ENCODE data around the gene ADAM8. TPM values are rescaled to one million over a fixed set of nuclear protein-coding genes. Genes with fewer than 3 reads are reported as not detected.

ADAM8 gene
- polyA plus RNA-seq, 1 donor from 2014 or later = 6.4 TPM

DNA sequence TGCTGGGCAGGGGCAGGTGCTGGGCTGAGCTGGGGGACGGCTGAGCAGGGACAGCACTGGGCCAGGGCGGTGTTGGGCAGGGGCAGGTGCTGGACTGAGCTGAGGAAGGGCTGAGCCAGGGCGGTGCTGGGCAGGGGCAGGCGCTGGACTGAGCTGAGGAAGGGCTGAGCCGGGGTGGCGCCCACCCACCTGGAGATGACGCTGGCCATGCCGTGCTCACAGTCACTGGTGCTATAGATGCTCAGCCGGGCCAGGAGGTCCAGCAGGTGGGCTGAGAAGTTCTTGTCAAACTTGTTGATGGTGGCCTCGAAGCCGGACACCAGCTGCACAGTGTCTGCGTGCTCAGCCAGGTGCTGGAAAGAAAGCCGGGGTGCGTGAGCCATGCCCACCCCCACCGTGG is 4.4 kb upstream of the ADAM8 start:
- Histone ChIP-seq H3K9me3 (ENCODE audit: low read length) (no peaks in the 10 kb centered on the region), H3K79me2 (replicated peaks; ENCODE audit: insufficient read depth, low read length) (no peaks in the 10 kb centered on the region), H3K36me3 (ENCODE audit: insufficient read depth, low read length) (no peaks in the 10 kb centered on the region), H3K4me3 (ENCODE audit: low read length) (no peak overlapping the region), H3K27me3 (ENCODE audit: insufficient read depth, low read depth, low read length) (peaks cover 8% of the 10 kb centered on the region), H3K9me2 (ENCODE audit: insufficient read depth, low read length) (no peaks in the 10 kb centered on the region), H2AFZ (ENCODE audit: low read depth, low read length) (no peak overlapping the region), H3K27ac (ENCODE audit: low read length) (no peak overlapping the region), H4K20me1 (ENCODE audit: insufficient read depth) (no peaks in the 10 kb centered on the region), H3K4me2 (ENCODE audit: low read length) (no peak overlapping the region), H3F3A (ENCODE audit: insufficient read depth, low read length, poor library complexity, severe bottlenecking) (no peaks in the 10 kb centered on the region), H3K9ac (ENCODE audit: low read length) (no peak overlapping the region)
- TF ChIP-seq, protein P1, sequence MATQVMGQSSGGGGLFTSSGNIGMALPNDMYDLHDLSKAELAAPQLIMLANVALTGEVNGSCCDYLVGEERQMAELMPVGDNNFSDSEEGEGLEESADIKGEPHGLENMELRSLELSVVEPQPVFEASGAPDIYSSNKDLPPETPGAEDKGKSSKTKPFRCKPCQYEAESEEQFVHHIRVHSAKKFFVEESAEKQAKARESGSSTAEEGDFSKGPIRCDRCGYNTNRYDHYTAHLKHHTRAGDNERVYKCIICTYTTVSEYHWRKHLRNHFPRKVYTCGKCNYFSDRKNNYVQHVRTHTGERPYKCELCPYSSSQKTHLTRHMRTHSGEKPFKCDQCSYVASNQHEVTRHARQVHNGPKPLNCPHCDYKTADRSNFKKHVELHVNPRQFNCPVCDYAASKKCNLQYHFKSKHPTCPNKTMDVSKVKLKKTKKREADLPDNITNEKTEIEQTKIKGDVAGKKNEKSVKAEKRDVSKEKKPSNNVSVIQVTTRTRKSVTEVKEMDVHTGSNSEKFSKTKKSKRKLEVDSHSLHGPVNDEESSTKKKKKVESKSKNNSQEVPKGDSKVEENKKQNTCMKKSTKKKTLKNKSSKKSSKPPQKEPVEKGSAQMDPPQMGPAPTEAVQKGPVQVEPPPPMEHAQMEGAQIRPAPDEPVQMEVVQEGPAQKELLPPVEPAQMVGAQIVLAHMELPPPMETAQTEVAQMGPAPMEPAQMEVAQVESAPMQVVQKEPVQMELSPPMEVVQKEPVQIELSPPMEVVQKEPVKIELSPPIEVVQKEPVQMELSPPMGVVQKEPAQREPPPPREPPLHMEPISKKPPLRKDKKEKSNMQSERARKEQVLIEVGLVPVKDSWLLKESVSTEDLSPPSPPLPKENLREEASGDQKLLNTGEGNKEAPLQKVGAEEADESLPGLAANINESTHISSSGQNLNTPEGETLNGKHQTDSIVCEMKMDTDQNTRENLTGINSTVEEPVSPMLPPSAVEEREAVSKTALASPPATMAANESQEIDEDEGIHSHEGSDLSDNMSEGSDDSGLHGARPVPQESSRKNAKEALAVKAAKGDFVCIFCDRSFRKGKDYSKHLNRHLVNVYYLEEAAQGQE (IDR thresholded peaks at IDR 0.05; ENCODE audit: borderline replicate concordance) = no peak

DNA sequence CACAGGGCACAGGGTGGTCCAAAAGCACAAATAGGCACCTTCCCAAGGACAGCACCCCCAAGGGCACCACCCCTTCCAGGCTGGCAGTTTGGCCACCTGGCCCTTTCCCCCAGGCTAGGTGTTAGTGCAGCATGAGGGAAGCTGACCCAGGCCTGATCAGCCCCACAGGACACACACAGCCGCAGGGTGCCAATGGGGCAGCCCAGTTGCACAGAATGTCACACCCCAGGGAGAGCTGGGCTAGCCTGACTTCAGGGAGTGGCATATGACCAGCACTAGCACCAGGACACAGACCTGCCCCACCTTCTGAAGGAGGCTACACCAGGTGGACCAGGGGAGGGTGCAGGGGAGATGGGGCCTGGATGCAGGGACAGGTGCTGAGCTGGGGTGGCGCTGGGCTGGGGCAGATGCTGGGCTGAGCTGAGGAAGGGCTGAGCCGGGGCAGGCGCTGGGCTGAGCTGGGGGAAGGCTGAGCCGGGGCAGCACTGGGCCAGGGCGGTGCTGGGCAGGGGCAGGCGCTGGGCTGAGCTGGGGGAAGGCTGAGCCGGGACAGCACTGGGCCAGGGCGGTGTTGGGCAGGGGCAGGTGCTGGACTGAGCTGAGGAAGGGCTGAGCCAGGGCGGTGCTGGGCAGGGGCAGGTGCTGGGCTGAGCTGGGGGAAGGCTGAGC is 3.9 kb upstream of the ADAM8 start:
- H3K27me3 ChIP-seq (ENCODE audit: insufficient read depth, low read depth, low read length) = peaks cover 10% of the 10 kb centered on the region
- H3K79me2 ChIP-seq (replicated peaks; ENCODE audit: insufficient read depth, low read length) = no peaks in the 10 kb centered on the region
- no peak overlapping the region for H3K4me2 ChIP-seq (ENCODE audit: low read length)
- H3K36me3 ChIP-seq (ENCODE audit: insufficient read depth, low read length) = no peaks in the 10 kb centered on the region
- H4K20me1 ChIP-seq (ENCODE audit: insufficient read depth) = no peaks in the 10 kb centered on the region
- no peaks in the 10 kb centered on the region for H3K9me2 ChIP-seq (ENCODE audit: insufficient read depth, low read length)
- no peak overlapping the region for H2AFZ ChIP-seq (ENCODE audit: low read depth, low read length)
- no peaks in the 10 kb centered on the region for H3F3A ChIP-seq (ENCODE audit: insufficient read depth, low read length, poor library complexity, severe bottlenecking)
- no peak overlapping the region for H3K27ac ChIP-seq (ENCODE audit: low read length)
- TF ChIP-seq EZH2 (IDR thresholded peaks at IDR 0.05; ENCODE audit: borderline replicate concordance, insufficient read depth, low read length, poor library complexity, severe bottlenecking) (no peak), SMC3 (conservative IDR thresholded peaks at IDR 0.05; ENCODE audit: poor library complexity) (no peak), RAD21 (conservative IDR thresholded peaks at IDR 0.05) (no peak), POLR2AphosphoS5 (IDR thresholded peaks at IDR 0.05) (no peak), TAF1 (IDR thresholded peaks at IDR 0.05; ENCODE audit: low read depth) (no peak), EP300 (conservative IDR thresholded peaks at IDR 0.05; ENCODE audit: poor library complexity, severe bottlenecking) (no peak), MXI1 (conservative IDR thresholded peaks at IDR 0.05; ENCODE audit: poor library complexity, severe bottlenecking) (no peak)
- TF ChIP-seq, protein P1 (IDR thresholded peaks at IDR 0.05; ENCODE audit: borderline replicate concordance) = no peak
- TF ChIP-seq, protein P2, sequence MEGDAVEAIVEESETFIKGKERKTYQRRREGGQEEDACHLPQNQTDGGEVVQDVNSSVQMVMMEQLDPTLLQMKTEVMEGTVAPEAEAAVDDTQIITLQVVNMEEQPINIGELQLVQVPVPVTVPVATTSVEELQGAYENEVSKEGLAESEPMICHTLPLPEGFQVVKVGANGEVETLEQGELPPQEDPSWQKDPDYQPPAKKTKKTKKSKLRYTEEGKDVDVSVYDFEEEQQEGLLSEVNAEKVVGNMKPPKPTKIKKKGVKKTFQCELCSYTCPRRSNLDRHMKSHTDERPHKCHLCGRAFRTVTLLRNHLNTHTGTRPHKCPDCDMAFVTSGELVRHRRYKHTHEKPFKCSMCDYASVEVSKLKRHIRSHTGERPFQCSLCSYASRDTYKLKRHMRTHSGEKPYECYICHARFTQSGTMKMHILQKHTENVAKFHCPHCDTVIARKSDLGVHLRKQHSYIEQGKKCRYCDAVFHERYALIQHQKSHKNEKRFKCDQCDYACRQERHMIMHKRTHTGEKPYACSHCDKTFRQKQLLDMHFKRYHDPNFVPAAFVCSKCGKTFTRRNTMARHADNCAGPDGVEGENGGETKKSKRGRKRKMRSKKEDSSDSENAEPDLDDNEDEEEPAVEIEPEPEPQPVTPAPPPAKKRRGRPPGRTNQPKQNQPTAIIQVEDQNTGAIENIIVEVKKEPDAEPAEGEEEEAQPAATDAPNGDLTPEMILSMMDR (IDR thresholded peaks at IDR 0.05; ENCODE audit: poor library complexity, severe bottlenecking) = no peak
- H3K4me3 ChIP-seq (ENCODE audit: low read length) = no peak overlapping the region
- H3K9me3 ChIP-seq (ENCODE audit: low read length) = no peaks in the 10 kb centered on the region
- no peak overlapping the region for H3K9ac ChIP-seq (ENCODE audit: low read length)
